Measurements from ENCODE around the gene PRX.

The PRX gene

DNA sequence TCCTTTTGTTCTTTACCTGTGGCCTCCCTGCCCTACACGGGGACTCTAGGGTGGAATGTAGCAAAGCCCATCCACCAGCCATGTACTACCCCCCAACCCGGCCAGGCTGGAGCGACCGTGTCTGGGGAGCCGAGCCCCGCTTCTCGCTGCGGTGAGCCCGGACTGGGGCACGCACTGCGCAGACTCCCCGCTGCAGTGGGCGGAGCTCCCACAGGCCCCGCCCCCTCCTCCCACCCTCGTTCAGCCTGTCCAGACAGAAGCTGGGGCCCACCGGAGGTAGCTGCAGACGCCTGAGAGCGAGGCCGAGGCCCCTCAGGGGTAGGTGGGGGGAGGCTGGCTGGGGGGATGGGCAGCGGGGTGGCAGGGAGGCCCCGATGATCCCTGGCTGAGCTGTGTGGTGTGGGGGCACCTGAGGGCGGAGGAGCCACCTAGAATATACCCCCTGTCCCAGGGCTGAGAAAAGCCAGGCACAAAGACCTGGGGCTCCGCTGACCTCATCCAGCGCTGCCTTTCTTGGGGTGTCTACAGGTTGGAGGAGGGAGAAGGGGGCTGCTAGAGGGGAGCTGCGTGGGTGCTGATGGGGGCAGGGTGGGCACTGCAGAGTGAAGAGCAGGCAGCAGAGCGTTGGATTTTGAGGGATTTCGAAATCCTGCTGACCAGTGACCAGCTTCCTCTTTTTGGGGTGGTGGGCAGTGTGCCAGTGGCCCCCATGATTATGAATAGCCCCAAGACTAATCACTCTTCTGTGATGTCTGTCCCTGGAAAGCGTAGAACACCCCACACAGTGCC lies 47.4 kb downstream of the PRX start:
- DNase-seq (ENCODE audit: low read depth), result peak; percentile 44
- H3K4me3 ChIP-seq (ENCODE audit: low read length), result peak overlapping the region; percentile 55
- TF ChIP-seq, protein P1, sequence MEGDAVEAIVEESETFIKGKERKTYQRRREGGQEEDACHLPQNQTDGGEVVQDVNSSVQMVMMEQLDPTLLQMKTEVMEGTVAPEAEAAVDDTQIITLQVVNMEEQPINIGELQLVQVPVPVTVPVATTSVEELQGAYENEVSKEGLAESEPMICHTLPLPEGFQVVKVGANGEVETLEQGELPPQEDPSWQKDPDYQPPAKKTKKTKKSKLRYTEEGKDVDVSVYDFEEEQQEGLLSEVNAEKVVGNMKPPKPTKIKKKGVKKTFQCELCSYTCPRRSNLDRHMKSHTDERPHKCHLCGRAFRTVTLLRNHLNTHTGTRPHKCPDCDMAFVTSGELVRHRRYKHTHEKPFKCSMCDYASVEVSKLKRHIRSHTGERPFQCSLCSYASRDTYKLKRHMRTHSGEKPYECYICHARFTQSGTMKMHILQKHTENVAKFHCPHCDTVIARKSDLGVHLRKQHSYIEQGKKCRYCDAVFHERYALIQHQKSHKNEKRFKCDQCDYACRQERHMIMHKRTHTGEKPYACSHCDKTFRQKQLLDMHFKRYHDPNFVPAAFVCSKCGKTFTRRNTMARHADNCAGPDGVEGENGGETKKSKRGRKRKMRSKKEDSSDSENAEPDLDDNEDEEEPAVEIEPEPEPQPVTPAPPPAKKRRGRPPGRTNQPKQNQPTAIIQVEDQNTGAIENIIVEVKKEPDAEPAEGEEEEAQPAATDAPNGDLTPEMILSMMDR (conservative IDR thresholded peaks at IDR 0.05; ENCODE audit: low read length), result no peak

DNA sequence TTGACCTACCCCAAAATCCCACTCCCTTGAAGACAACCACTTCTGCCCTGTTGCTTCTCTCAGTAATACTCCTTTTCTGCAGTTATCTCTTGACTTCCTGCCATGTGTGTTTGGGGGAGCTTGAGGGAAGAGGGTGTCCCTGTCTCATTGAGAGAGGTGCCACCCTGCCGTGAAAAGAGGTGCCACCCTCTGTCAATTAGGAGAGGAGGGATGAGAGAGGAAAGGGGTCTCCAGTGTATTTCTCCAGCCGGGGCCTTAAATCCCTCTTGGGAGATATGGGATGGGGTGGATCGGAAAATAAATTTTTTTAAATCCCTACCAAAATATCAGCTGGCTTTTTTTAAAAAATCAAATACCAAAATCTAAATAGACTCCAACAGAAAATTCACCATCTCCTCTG lies 48.2 kb downstream of the PRX start:
- TF ChIP-seq, protein P1 (conservative IDR thresholded peaks at IDR 0.05; ENCODE audit: low read length), result no peak
- no peak overlapping the region for H3K4me3 ChIP-seq (ENCODE audit: low read length)
- no peak for DNase-seq (ENCODE audit: low read depth)

DNA sequence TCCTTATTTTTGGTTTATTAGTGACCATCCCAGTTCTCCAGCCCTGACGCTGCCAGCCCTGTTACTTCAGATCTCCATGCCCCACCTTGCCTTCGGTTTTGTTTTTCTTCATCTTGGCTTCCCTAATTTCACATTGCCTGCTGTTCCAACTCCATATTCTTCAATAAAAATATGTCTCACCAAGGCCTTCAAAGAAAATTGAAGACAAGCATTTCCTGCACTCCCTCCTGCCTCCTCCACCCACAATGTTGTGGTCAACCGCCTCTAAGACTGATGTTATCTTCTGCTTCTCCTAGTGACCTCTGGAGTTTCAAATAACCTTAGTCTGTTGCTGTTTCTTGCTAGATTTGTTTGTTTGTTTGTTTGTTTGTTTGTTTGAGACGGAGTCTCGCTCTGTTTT lies 50.1 kb downstream of the PRX start:
- TF ChIP-seq, protein P1 (conservative IDR thresholded peaks at IDR 0.05; ENCODE audit: low read length), result no peak
- DNase-seq (ENCODE audit: low read depth), result no peak
- H3K4me3 ChIP-seq (ENCODE audit: low read length), result no peak overlapping the region

DNA sequence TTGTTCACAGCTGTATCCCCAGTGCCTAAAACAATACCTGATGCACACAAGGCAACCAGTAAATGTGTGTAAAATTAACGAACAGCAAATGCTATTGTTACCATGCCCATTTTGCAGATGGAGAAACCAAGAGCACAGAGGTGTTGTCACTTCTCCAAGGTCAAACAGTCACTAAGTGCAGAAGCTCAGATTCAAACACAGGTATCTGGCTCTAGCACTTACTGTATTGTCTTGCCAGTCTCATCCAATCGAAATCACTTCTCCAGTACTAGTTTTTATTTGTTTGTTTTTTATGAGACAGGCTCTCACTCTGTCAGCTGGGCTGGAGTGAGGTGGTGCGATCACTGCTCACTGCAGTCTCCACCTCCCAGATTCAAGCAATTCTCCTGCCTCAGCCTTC lies 51.0 kb downstream of the PRX start:
- TF ChIP-seq, protein P1 (conservative IDR thresholded peaks at IDR 0.05; ENCODE audit: low read length), result no peak

DNA sequence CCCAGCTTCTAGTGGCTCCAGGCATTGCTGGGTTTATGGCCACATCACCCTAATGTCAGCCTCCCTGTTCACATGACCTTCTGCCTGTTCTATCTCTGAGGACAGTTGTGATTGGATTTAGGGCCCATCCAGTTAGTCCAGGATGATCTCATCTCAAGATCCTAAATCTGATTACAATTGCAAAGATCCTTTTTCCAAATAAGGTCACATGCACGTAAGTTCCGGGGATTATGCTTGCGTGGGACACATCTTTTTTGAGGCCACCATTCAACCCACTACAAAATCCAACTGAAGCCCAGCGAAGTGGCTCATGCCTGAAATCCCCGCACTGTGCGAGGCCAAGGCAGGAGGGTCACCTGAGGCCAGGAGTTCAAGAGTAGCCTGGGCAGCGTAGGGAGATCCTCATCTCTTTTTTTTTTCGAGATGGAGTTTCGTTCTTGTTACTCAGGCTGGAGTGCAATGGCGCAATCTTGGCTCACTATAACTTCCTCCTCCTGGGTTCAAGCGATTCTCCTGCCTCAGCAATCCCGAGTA lies 52.4 kb downstream of the PRX start:
- no peak for DNase-seq (ENCODE audit: low read depth)
- no peak overlapping the region for H3K4me3 ChIP-seq (ENCODE audit: low read length)
- TF ChIP-seq, protein P1 (conservative IDR thresholded peaks at IDR 0.05; ENCODE audit: low read length), result no peak

More for the DNA sequence above, 51.0 kb downstream of the PRX start:
- no peak overlapping the region for H3K4me3 ChIP-seq (ENCODE audit: low read length)
- no peak for DNase-seq (ENCODE audit: low read depth)

DNA sequence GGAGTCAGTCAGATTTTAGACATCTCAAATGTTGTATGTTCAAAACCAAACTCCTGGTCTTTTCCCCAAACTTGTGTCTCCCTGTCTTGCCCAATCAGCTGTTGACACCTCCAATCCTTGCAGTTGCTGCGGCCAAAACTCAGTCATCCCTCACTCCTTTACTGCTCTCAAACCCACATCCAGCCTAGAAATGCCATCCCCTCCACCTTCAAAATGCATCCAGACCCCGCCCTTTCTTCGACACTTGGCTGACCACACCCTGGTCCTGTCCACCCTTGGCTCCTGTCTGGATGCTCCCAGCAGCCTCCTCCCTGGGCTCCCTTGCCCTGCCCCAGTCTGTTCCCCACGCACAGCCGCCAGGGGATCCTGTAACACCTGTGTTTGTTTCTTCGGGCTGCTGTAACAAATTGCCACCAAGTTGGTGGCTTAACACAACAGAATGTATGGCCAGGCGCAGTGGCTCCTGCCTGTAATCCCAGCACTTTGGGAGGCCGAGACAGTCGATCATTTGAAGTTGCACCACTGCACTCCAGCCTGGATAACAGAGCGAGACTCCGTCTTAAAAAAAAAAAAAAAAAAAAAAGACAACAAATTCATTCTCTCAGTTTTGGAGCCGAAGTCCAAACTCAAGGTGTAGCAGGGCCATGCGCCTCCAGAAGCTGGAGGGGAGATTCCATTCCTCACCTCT lies 53.0 kb downstream of the PRX start:
- no peak for DNase-seq (ENCODE audit: low read depth)

More for the DNA sequence above, 53.0 kb downstream of the PRX start:
- H3K4me3 ChIP-seq (ENCODE audit: low read length), result no peak overlapping the region
- TF ChIP-seq, protein P1 (conservative IDR thresholded peaks at IDR 0.05; ENCODE audit: low read length), result no peak

Data from AG10803 (cell line).